GM23338 (cell line): ENCODE measurements around the gene JAZF1. TPM values are rescaled to one million over a fixed set of nuclear protein-coding genes. Genes with fewer than 3 reads are reported as not detected.

Experiments
- ATAC-seq: fragments of 200-7000 bp; cut with Tn5 transposase; 3 replicates; pipeline ENCODE4 v1.9.1; 2020
- DNase-seq: peaks from one replicate; pipeline ENCODE4 v3.0.0-alpha.2; 2015; ENCODE audit warnings: low spot score
- H2AFZ ChIP-seq: fragments of 200-600 bp; sonication (generic); 2 replicates; pipeline ENCODE4 v1.8.0; 2016; ENCODE audit warnings: antibody characterized with exemption, mild to moderate bottlenecking, moderate library complexity
- H3F3A ChIP-seq: fragments of 200-600 bp; sonication (generic); replicated peaks from 2 replicates; pipeline ENCODE4 v1.8.0; 2017; ENCODE audit warnings: antibody characterized with exemption, mixed run types, low read depth
- H3K27ac ChIP-seq: fragments of 200-600 bp; sonication (generic); 2 replicates; pipeline ENCODE4 v1.6.1; 2016; ENCODE audit warnings: low read depth
- H3K27me3 ChIP-seq: fragments of 200-600 bp; sonication (generic); 2 replicates; pipeline ENCODE4 v1.8.0; 2016; ENCODE audit warnings: mild to moderate bottlenecking, mixed run types, moderate library complexity; ENCODE audit not compliant: insufficient read depth
- H3K36me3 ChIP-seq: fragments of 200-600 bp; sonication (generic); 2 replicates; pipeline ENCODE4 v1.8.0; 2016; ENCODE audit warnings: mild to moderate bottlenecking; ENCODE audit not compliant: insufficient read depth
- H3K4me1 ChIP-seq: fragments of 200-600 bp; sonication (generic); 2 replicates; pipeline ENCODE4 v1.8.0; 2016; ENCODE audit warnings: mild to moderate bottlenecking, moderate library complexity; ENCODE audit not compliant: insufficient read depth
- H3K4me2 ChIP-seq: fragments of 200-600 bp; sonication (generic); 2 replicates; pipeline ENCODE4 v1.7.1; 2017; ENCODE audit warnings: mixed run types
- H3K4me3 ChIP-seq: fragments of 200-600 bp; sonication (generic); 2 replicates; pipeline ENCODE4 v1.6.1; 2016; ENCODE audit warnings: mixed run types
- H3K79me2 ChIP-seq: fragments of 200-600 bp; sonication (generic); replicated peaks from 2 replicates; pipeline ENCODE4 v1.8.0; 2017; ENCODE audit warnings: mild to moderate bottlenecking; ENCODE audit not compliant: insufficient read depth
- H3K9me2 ChIP-seq: fragments of 200-600 bp; sonication (generic); 2 replicates; pipeline ENCODE4 v1.8.0; 2017; ENCODE audit not compliant: insufficient read depth
- H4K20me1 ChIP-seq: fragments of 200-600 bp; sonication (generic); replicated peaks from 2 replicates; pipeline ENCODE4 v1.8.0; 2017; ENCODE audit warnings: mild to moderate bottlenecking; ENCODE audit not compliant: insufficient read depth
- H3K27ac Mint-ChIP-seq: 2 replicates; pipeline ENCODE4 v1.8.0; 2020; ENCODE audit warnings: inconsistent platforms, mild to moderate bottlenecking, moderate library complexity, mixed read lengths
- H3K27me3 Mint-ChIP-seq: 3 replicates; pipeline ENCODE4 v1.8.0; 2022; ENCODE audit warnings: low read depth, mild to moderate bottlenecking, moderate library complexity, mixed read lengths, inconsistent platforms; ENCODE audit not compliant: insufficient read depth, poor library complexity
- H3K36me3 Mint-ChIP-seq: 3 replicates; pipeline ENCODE4 v1.8.0; 2021; ENCODE audit warnings: low read depth, mild to moderate bottlenecking, inconsistent platforms, moderate library complexity, mixed read lengths
- H3K4me1 Mint-ChIP-seq: 3 replicates; pipeline ENCODE4 v1.8.0; 2020; ENCODE audit warnings: mild to moderate bottlenecking, inconsistent platforms, mixed read lengths
- H3K4me3 Mint-ChIP-seq: 3 replicates; pipeline ENCODE4 v1.8.0; 2021; ENCODE audit warnings: moderate library complexity, mild to moderate bottlenecking, inconsistent platforms, mixed read lengths
- H3K9me3 Mint-ChIP-seq: 3 replicates; pipeline ENCODE4 v1.8.0; 2020; ENCODE audit warnings: moderate library complexity, mild to moderate bottlenecking, inconsistent platforms, mixed read lengths
- CREB1 ChIP-seq: fragments of 250-450 bp; sonication (Bioruptor Pico); IDR thresholded peaks from 2 replicates; pipeline ENCODE4 v1.5.0; 2020; ENCODE audit warnings: low read depth, mild to moderate bottlenecking, moderate library complexity
- ETS1 ChIP-seq: IDR thresholded peaks from 2 replicates; pipeline ENCODE4 v1.6.1; 2016; ENCODE audit warnings: antibody characterized with exemption
- EZH2 ChIP-seq: fragments of 200-600 bp; sonication (generic); IDR thresholded peaks from one replicate; pipeline ENCODE4 v1.8.0; 2017; ENCODE audit warnings: antibody characterized with exemption, mild to moderate bottlenecking, low read depth; ENCODE audit not compliant: unreplicated experiment
- EZH2phosphoT487 ChIP-seq: fragments of 200-600 bp; sonication (generic); IDR thresholded peaks from one replicate; pipeline ENCODE4 v1.8.1; 2018; ENCODE audit warnings: antibody characterized with exemption; ENCODE audit not compliant: unreplicated experiment
- JUNB ChIP-seq: IDR thresholded peaks from one replicate; pipeline ENCODE4 v1.6.1; 2016; ENCODE audit warnings: antibody characterized with exemption; ENCODE audit not compliant: unreplicated experiment
- NANOG ChIP-seq: IDR thresholded peaks from 2 replicates; pipeline ENCODE4 v1.6.1; 2016; ENCODE audit warnings: antibody characterized with exemption, borderline replicate concordance
- POLR2AphosphoS5 ChIP-seq: IDR thresholded peaks from 2 replicates; pipeline ENCODE4 v1.6.1; 2016; ENCODE audit warnings: antibody characterized with exemption, low read depth
- REST ChIP-seq: IDR thresholded peaks from one replicate; pipeline ENCODE4 v1.6.1; 2018; ENCODE audit warnings: antibody characterized with exemption; ENCODE audit not compliant: unreplicated experiment
- STAT1 ChIP-seq: IDR thresholded peaks from one replicate; pipeline ENCODE4 v1.6.1; 2016; ENCODE audit warnings: antibody characterized with exemption; ENCODE audit not compliant: unreplicated experiment
- ZNF114 ChIP-seq: fragments of 250-450 bp; sonication (Bioruptor Pico); IDR thresholded peaks from 2 replicates; pipeline ENCODE4 v1.5.0; 2020; ENCODE audit warnings: mild to moderate bottlenecking, moderate library complexity
- ZNF331 ChIP-seq: fragments of 250-450 bp; sonication (Bioruptor Pico); IDR thresholded peaks from 2 replicates; pipeline ENCODE4 v1.5.0; 2020; ENCODE audit warnings: low read depth, mild to moderate bottlenecking, moderate library complexity
- polyA plus RNA-seq: library from polyadenylated mRNA; unstranded; fragments of >200 nt; fragmentation: Nextera tagmentation; extraction: Ambion mirVana; gene quantifications from 2 replicates; pipeline ENCODE4 v1.2.1, GENCODE V29; 2016
- total RNA-seq: library from RNA; depleted of rRNA; stranded (reverse); fragments of >200 nt; shearing (Covaris generic); gene quantifications from 2 replicates; pipeline ENCODE4 v1.2.3, GENCODE V29; 2014

JAZF1 gene
- total and polyA plus RNA-seq, 2 experiments from 2014 or later = 12.2 to 22.2 TPM

- TF ChIP-seq CREB1 (no peak), REST (no peak), ZNF331 (CRISPR knock-in tag) (no peak)
Observed at GRCh38 chr7:27946351-27946750, 234.2 kb downstream of the JAZF1 start (continued).

GRCh38 chr7:27945058-27945795, 235.4 kb downstream of the JAZF1 start:
- Histone ChIP-seq H3K79me2 (no peaks in the 10 kb centered on the region), H3K36me3 (no peaks in the 10 kb centered on the region), H3K4me1 (no peaks in the 10 kb centered on the region), H3K4me2 (no peak overlapping the region), H3K4me3 (no peak overlapping the region), H3K27me3 (no peaks in the 10 kb centered on the region), H4K20me1 (0 out of 2 replicates have a peak, but pooled peaks cover 4% of the 10 kb centered on the region), H3K27ac (no peak overlapping the region), H3F3A (no peaks in the 10 kb centered on the region), H2AFZ (no peak overlapping the region), H3K9me2 (no peaks in the 10 kb centered on the region)
- Mint-ChIP-seq H3K27me3 (peaks cover 1% of the 10 kb centered on the region), H3K9me3 (no peaks in the 10 kb centered on the region), H3K4me3 (no peak overlapping the region), H3K4me1 (peaks cover 8% of the 10 kb centered on the region), H3K27ac (no peak overlapping the region), H3K36me3 (no peaks in the 10 kb centered on the region)
- no peak for DNase-seq
- no peak for ATAC-seq
- TF ChIP-seq NANOG (no peak), ZNF114 (CRISPR knock-in tag) (no peak), JUNB (no peak), STAT1 (no peak), POLR2AphosphoS5 (no peak), ETS1 (no peak), EZH2phosphoT487 (no peak), ZNF331 (CRISPR knock-in tag) (no peak), REST (no peak), EZH2 (no peak)
